Activated CD8-positive, alpha-beta memory T cell treated with anti-CD3 and anti-CD28 coated beads for 4 hours (primary cell): ENCODE results near the gene KRTAP6-1.

Experiments used
- DNase-seq, 2 donors: peaks; one replicate each; pipeline ENCODE4 v3.0.0-alpha.2; 2020; ENCODE audit warnings: low read depth in 2 of 2

Gene KRTAP6-1

DNA sequence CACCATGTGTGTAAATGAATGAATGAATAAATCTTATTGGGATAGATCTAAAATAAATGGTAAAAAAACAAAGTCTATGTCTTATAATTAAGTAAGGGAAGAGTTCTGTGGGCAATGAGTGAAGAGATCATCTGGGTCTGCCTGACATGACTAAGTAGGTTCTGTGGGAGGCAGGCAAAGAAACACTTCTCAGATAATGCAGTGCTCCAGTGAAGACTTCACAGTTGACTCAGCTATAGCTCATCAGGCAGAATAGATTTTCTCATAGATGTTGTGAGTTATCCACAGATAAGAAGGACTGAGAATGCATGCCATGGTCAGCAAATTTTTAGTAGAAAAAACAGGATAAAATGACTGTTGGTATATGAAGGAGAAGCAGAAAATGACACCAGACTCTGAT is 36.0 kb downstream of the KRTAP6-1 start:
- DNase-seq = no peak

GRCh38 chr21:30567617-30568016 is 46.1 kb downstream of the KRTAP6-1 start:
- DNase-seq = no peak

GRCh38 chr21:30563630-30564029 is 50.1 kb downstream of the KRTAP6-1 start:
- DNase-seq = no peak
